GM18505 (cell line): ENCODE measurements around the gene IKZF2.

Experiments used
- ATAC-seq: cut with Tn5 transposase; IDR thresholded peaks from one replicate; pipeline ENCODE4 v1.9.1; 2021; ENCODE audit not compliant: unreplicated experiment
- POLR2A ChIP-seq: IDR thresholded peaks from 4 replicates; pipeline ENCODE4 v1.6.1; 2011; ENCODE audit warnings: borderline replicate concordance; ENCODE audit not compliant: insufficient read depth, insufficient read length; ENCODE audit errors: extremely low read depth

IKZF2 gene

DNA sequence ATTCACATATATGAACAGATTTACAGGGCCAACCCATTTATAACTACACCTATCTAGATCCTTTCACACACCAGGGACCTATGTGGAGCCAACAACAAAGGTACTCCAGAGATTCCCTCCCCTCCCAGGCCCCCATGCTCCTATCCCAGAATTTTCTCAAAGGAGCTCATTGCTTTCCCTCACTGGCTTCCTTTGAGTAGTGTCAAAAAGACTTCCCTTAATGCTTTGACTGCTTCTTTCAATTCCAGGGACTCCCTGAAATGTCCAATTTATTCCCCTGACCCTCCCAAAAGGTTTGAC is 46.6 kb downstream of the IKZF2 start:
- no peak for ATAC-seq
- no peak for TF ChIP-seq POLR2A

DNA sequence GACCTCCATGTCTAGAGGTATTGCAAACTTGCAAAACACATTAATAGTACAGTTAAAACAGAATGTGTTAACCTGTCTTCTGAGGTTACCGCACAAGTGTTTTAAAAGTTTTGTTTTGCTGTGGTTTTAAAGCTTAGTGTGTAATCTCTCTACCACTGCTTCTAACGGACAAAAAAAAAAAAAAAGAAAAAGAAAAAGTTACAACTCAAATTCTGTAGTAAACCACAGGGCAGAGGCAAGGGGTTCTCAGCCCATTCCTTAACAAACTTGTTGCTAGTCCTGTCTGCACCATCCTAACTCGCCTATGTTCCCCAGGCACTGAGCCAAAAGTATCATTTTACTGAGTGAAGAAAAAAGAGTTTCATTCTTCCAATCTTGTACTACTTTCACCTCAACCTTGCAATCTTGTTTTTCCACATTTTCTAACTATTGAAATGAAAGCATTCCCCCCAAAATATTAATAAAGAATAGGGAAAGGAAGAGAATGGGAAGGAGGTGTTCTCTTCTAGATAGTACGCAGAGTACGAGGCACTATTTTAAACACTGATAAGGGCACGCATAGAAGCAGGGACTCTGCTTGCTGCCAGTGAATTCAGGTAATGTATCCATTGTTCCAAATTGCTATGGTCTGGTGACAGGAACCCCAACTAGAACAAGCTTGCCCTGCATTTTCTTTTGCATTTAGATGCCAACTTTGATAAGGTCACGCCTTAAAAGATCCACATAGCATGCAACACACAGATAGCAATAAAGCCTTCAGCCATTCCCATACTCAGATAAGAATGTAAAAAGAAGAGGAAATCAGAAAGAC is 47.1 kb downstream of the IKZF2 start:
- TF ChIP-seq POLR2A = no peak
- no peak for ATAC-seq

DNA sequence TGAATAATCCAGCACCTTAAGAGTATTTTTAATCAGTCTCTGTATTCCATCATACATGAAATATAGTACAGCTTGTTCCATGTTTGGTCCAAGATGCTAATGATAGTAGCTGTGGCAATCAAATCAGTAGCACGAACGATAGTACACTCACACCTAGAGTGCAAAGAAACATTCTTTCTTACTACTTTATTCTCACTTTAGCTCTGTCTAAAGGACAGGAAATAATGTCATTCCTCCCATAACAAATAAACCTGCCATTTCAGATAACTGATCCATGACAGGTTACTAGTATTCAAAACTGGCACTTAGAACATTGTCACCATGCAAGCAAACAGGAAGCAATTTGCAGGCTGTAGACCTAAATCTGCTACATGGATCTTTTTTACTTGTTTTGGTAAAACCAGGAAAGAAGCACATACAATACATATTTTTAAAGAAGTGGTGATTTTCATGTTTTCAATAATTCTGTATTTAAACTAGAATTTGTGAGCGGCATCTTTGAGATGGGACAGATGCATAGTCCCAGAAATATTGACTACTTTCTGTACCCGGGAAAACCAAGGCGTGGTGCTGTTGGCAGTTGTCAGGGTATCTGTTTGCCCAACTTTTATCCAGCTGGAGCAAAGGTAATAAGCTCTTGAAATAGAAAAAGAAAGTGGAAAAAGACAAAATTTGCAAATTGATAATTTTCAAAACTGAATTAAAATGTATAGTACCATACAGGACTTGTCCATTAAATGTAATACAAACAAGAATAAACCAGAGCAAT is 49.5 kb downstream of the IKZF2 start:
- ATAC-seq = no peak
- no peak for TF ChIP-seq POLR2A

DNA sequence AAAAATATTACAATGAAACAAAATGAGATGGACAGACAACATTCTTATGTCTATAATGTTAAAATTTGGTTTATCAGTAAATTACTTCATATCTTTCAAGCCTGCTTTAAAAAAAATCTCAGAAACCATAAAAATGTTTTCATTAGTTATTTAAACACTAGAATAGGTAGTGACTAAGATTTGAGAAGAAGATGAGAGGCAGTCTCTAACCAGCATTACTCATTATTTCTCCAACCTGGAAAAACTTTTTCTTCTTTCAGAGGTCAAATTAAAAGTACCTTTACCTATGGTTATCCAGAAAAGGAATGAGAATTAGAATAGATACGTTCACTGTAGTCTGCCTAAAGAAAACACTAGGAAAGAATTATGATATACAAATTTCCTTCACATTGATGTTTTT is 50.3 kb downstream of the IKZF2 start:
- ATAC-seq = no peak
- TF ChIP-seq POLR2A = no peak

GRCh38 chr2:213098612-213099011 is 52.8 kb downstream of the IKZF2 start:
- no peak for ATAC-seq
- TF ChIP-seq POLR2A = no peak

- no peak for TF ChIP-seq POLR2A
- no peak for ATAC-seq
These were observed 59.6 kb downstream of the IKZF2 start for GRCh38 chr2:213091765-213092164.

GRCh38 chr2:213090772-213091171 is 60.6 kb downstream of the IKZF2 start:
- no peak for ATAC-seq
- no peak for TF ChIP-seq POLR2A

DNA sequence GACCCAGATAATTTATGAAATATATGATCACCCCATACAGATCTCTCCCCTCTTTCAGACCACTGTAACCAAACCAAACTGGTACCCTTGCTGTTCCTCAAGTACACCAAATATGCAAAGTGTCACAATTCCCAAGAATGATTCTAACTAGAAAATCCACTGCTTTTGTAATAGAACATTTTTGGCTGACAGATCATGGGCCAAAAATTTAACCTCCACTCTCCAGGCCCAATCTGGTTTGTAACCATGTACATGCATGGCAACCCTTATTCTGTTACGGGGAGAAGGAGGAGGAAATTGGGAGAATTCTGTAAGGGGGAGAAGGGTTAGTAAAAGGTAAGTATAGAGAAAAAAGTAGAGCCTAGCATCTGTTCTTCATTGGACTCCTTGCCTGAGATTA is 62.0 kb downstream of the IKZF2 start:
- no peak for TF ChIP-seq POLR2A

DNA sequence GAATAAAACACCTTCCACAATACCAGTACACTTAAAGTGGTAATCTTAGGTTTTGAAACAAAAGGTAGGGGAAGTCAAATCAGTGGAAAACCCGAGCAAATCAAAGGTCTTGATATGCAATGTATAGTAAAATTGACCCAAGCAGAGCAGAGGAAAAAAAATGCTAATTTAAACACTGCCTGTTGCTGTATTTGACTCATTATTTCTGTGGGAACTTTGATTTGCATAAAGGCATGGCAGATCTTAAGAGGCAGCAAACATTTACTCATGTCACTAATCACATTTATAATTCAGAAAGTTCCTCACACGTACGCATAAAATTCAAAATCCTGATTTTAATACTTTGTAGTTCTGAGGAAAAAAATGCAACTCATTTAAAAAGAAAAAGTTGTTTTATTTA is 64.4 kb downstream of the IKZF2 start:
- no peak for ATAC-seq
- no peak for TF ChIP-seq POLR2A

More for the DNA sequence above, 62.0 kb downstream of the IKZF2 start:
- ATAC-seq = no peak

- no peak for TF ChIP-seq POLR2A
- no peak for ATAC-seq
These were observed 64.8 kb downstream of the IKZF2 start for GRCh38 chr2:213086571-213086970.

DNA sequence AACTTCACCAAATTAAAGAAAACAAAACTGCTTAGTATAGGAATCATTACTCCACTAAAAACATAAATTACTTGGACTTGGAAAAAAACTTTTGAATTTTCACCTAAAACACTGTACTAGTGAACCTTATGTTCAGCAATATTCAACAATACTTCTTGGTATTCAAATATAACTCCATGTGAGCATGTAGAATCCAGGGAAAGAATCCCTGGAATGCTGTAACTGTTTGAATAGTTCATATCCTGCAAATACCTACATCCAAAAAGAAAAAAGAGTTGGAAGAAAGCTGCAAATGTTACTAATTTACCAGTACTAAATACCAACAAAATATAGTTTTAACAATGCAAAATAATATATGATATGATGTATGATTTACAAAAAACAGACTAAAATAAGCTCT is 65.4 kb downstream of the IKZF2 start:
- TF ChIP-seq POLR2A = no peak
- no peak for ATAC-seq

- ATAC-seq = no peak
- no peak for TF ChIP-seq POLR2A
These were observed 65.9 kb downstream of the IKZF2 start for GRCh38 chr2:213085538-213085937.

DNA sequence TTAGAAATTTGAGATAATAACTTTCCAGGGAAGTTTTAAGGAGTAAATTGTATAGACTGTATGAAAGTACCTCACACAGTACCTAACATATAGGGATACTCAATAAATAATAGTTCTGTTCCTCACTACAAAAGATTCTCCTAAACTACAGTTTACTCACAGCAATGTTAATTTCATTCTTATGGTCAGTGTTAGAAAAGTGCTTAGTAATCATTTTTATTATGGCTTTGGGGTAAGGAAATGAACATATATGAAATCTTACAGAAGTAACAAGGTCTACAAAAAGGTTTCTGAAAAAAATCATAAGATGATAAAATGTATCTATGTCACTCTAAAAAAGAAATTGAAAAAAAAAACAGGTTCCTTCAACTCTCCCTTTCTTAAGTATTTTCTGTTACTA is 67.2 kb downstream of the IKZF2 start:
- ATAC-seq = no peak
- no peak for TF ChIP-seq POLR2A

DNA sequence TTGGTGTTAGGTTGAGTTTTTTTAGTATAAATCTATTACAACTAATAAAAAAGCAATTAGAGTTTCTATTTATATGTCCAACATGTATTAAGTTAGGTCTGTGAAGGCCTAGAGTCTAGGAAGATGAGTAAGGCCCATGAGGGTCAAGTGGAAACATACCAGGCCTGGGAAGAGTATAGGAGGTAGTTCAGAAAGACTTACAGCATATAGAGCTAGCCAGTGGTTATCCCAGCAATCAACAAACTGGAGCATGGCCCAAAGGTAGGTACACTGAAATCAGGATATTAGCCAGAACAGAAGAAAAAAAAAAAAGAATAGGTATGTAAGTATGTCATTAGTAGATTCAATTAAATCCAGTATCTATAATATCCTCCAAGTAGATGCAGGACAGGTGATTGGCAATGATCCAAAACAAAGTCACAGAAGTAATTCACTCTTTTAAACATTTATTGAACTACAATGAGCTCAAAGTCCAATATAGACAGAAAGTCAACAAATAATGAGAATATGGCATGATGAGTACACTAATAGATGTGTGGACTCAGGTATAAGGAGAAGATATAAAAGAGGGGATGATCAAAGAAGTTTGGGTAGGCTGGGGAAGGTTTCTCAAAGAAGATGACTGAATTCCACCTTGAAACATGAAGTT is 70.3 kb downstream of the IKZF2 start:
- TF ChIP-seq POLR2A = no peak
- ATAC-seq = no peak
